WTC11 (cell line): Measurements from ENCODE around the gene C3orf18. TPM values are rescaled to one million over a fixed set of nuclear protein-coding genes. Genes with fewer than 3 reads are reported as not detected.

Source experiments
- ATAC-seq: fragments of 200-7000 bp; cut with Tn5 transposase; 2 replicates; pipeline ENCODE4 v1.10.0; 2021; ENCODE audit warnings: mild to moderate bottlenecking, moderate library complexity
- CTCF ChIA-PET: fragments of 300-600 bp; sonication (Branson Sonifier 250); formaldehyde crosslinking; loops from one replicate; lab custom pipeline; 2021; ENCODE audit warnings: antibody characterized with exemption; lab: Charles Lee
- POLR2A ChIA-PET: fragments of 350-600 bp; sonication (Branson Sonifier 250); formaldehyde crosslinking; loops from one replicate; lab custom pipeline; 2021; ENCODE audit warnings: antibody characterized with exemption; lab: Charles Lee
- DNase-seq: peaks from one replicate; pipeline ENCODE4 v3.0.0; 2021; ENCODE audit warnings: low spot score
- H3K27ac Mint-ChIP-seq: 2 replicates; pipeline ENCODE4 v1.8.0; 2021; ENCODE audit warnings: mixed read lengths
- H3K27me3 Mint-ChIP-seq: 2 replicates; pipeline ENCODE4 v1.8.0; 2021; ENCODE audit warnings: low read depth, mild to moderate bottlenecking, moderate library complexity, mixed read lengths
- H3K36me3 Mint-ChIP-seq: 2 replicates; pipeline ENCODE4 v1.8.0; 2021; ENCODE audit warnings: mixed read lengths
- H3K4me1 Mint-ChIP-seq: 2 replicates; pipeline ENCODE4 v1.8.0; 2022; ENCODE audit warnings: mixed read lengths
- H3K4me3 Mint-ChIP-seq: 2 replicates; pipeline ENCODE4 v1.8.0; 2021; ENCODE audit warnings: mild to moderate bottlenecking, moderate library complexity, mixed read lengths
- H3K9me3 Mint-ChIP-seq: 2 replicates; pipeline ENCODE4 v1.8.0; 2021; ENCODE audit warnings: mixed read lengths
- IRF2 ChIP-seq: sonication (generic); formaldehyde crosslinking; IDR thresholded peaks from 2 replicates; pipeline ENCODE4 v1.8.0; 2022; ENCODE audit warnings: low read depth, missing genetic modification reagents, borderline replicate concordance
- RORB ChIP-seq: fragments of 250-450 bp; sonication (Bioruptor Pico); IDR thresholded peaks from 2 replicates; pipeline ENCODE4 v1.9.0; 2021; ENCODE audit warnings: mild to moderate bottlenecking
- TEAD1 ChIP-seq: sonication (generic); formaldehyde crosslinking; IDR thresholded peaks from 2 replicates; pipeline ENCODE4 v1.8.0; 2022; ENCODE audit warnings: mild to moderate bottlenecking, missing genetic modification reagents
- TP53 ChIP-seq: sonication (generic); formaldehyde crosslinking; IDR thresholded peaks from 2 replicates; pipeline ENCODE4 v1.8.1; 2023; ENCODE audit warnings: mild to moderate bottlenecking, missing genetic modification reagents
- ZBTB21 ChIP-seq: sonication (generic); formaldehyde crosslinking; IDR thresholded peaks from 2 replicates; pipeline ENCODE4 v1.8.1; 2023; ENCODE audit warnings: mild to moderate bottlenecking, missing genetic modification reagents, borderline replicate concordance
- ZNF263 ChIP-seq: sonication (generic); formaldehyde crosslinking; IDR thresholded peaks from 2 replicates; pipeline ENCODE4 v1.8.1; 2022; ENCODE audit warnings: low read depth, mild to moderate bottlenecking, moderate library complexity, missing genetic modification reagents
- ZNF416 ChIP-seq: fragments of 250-450 bp; sonication (Bioruptor Pico); IDR thresholded peaks from 2 replicates; pipeline ENCODE4 v1.9.0; 2021; ENCODE audit warnings: mild to moderate bottlenecking, inconsistent platforms
- ZNF671 ChIP-seq: fragments of 250-450 bp; sonication (Bioruptor Pico); IDR thresholded peaks from 2 replicates; pipeline ENCODE4 v1.8.0; 2021; ENCODE audit warnings: mild to moderate bottlenecking
- total RNA-seq: library from RNA; stranded (reverse); gene quantifications from 3 replicates; pipeline ENCODE4 v1.2.3, GENCODE V29; 2021
- TF ChIP-seq, protein P1 (sequence below): sonication (generic); formaldehyde crosslinking; IDR thresholded peaks from 2 replicates; pipeline ENCODE4 v1.8.0; 2022; ENCODE audit warnings: missing genetic modification reagents
- TF ChIP-seq, protein P2 (sequence below): fragments of 250-450 bp; sonication (Bioruptor Pico); IDR thresholded peaks from 2 replicates; pipeline ENCODE4 v1.9.0; 2021; ENCODE audit warnings: moderate library complexity, mild to moderate bottlenecking, inconsistent platforms, borderline replicate concordance
- TF ChIP-seq, protein P3 (sequence below): sonication (generic); formaldehyde crosslinking; IDR thresholded peaks from 2 replicates; pipeline ENCODE4 v1.8.1; 2023; ENCODE audit warnings: mild to moderate bottlenecking, missing genetic modification reagents
- TF ChIP-seq, protein P4 (sequence below): sonication (generic); formaldehyde crosslinking; IDR thresholded peaks from 2 replicates; pipeline ENCODE4 v1.8.0; 2022; ENCODE audit warnings: mild to moderate bottlenecking, missing genetic modification reagents
- TF ChIP-seq, protein P5 (sequence below): sonication (generic); formaldehyde crosslinking; IDR thresholded peaks from 2 replicates; pipeline ENCODE4 v1.8.0; 2023; ENCODE audit warnings: mild to moderate bottlenecking, missing genetic modification reagents
- TF ChIP-seq, protein P6 (sequence below): sonication (generic); formaldehyde crosslinking; IDR thresholded peaks from 2 replicates; pipeline ENCODE4 v1.8.1; 2023; ENCODE audit warnings: mild to moderate bottlenecking, missing genetic modification reagents

C3orf18 gene
- total RNA-seq, 1 experiment from 2014 or later, result 12.1 TPM

DNA sequence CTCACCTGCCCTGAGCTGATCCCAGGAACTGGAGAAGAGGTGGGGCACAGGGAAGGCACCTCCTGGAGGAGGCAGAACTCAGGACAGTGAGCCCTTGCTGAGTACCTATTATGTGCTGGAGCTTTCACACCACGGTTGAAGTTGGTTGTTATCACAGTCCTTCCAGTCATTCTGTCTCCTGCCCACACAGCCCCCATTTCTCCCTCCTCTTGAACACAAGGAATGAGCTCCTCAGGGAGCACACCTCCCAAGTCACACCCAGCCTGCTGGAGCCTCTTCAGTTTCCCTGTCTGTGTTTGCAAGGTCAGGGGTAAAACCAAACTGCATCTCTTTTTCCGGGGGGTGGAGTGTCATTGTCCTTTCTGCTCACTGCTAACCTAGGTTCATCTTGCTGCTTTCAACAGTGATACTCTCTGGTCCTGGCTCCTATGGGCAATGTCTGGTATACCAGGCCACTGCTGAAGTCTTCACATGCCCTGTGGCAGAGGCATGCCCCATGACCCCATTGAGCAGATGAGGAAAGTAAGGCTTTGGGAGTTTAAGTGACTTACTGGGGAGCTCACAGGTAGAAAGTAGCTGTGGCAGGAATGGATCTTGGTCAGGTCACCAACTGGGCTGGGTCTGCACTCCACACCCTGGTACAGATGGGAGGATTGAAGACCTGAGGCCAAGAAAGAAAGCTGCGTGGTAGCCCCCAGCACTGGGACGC, 30.0 kb downstream of the C3orf18 start (continued):
- TF ChIP-seq, protein P1, sequence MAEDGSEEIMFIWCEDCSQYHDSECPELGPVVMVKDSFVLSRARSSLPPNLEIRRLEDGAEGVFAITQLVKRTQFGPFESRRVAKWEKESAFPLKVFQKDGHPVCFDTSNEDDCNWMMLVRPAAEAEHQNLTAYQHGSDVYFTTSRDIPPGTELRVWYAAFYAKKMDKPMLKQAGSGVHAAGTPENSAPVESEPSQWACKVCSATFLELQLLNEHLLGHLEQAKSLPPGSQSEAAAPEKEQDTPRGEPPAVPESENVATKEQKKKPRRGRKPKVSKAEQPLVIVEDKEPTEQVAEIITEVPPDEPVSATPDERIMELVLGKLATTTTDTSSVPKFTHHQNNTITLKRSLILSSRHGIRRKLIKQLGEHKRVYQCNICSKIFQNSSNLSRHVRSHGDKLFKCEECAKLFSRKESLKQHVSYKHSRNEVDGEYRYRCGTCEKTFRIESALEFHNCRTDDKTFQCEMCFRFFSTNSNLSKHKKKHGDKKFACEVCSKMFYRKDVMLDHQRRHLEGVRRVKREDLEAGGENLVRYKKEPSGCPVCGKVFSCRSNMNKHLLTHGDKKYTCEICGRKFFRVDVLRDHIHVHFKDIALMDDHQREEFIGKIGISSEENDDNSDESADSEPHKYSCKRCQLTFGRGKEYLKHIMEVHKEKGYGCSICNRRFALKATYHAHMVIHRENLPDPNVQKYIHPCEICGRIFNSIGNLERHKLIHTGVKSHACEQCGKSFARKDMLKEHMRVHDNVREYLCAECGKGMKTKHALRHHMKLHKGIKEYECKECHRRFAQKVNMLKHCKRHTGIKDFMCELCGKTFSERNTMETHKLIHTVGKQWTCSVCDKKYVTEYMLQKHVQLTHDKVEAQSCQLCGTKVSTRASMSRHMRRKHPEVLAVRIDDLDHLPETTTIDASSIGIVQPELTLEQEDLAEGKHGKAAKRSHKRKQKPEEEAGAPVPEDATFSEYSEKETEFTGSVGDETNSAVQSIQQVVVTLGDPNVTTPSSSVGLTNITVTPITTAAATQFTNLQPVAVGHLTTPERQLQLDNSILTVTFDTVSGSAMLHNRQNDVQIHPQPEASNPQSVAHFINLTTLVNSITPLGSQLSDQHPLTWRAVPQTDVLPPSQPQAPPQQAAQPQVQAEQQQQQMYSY (CRISPR knock-in tag), result no peak
- TF ChIP-seq, protein P2, sequence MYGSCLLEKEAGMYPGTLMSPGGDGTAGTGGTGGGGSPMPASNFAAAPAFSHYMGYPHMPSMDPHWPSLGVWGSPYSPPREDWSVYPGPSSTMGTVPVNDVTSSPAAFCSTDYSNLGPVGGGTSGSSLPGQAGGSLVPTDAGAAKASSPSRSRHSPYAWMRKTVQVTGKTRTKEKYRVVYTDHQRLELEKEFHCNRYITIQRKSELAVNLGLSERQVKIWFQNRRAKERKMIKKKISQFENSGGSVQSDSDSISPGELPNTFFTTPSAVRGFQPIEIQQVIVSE (CRISPR knock-in tag), result no peak
- TF ChIP-seq ZBTB21 (CRISPR knock-in tag), result no peak

DNA sequence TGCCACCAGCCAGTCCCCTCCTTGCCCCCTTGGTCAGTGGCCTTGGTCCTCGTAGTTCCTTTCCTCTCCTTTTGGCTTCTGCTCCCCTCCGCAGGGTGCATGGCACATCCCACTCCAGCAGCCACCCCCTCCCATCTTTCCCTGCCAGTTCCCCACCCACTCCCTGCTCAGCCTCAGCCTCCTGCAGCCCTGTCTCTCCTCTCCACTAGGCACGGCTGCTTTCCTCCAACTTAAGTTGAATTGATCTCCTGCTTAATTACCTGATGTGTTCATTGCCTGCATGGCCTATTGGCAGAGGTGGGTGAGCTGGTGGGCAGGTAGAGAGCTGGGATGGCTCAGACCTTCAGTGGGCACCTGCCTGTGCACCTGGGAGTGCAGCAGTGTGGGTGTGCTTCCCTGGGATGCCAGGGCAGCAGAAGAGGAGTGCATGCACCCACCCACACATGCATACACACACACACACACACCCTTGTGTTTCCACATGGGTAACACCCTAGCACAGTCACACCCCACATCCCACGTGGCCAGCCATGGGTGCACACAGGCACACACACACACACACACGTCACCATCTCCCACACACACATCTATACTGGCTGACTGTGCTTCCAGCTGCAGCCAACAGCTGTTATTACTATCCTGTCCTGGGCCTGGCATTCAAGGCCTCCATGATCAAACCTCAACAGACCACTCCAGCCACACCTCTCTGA, 30.9 kb downstream of the C3orf18 start:
- no peak overlapping the region for H3K27ac Mint-ChIP-seq
- no peaks in the 10 kb centered on the region for H3K36me3 Mint-ChIP-seq
- no peak overlapping the region for H3K4me3 Mint-ChIP-seq
- H3K9me3 Mint-ChIP-seq, result no peaks in the 10 kb centered on the region
- CTCF ChIA-PET, result interaction anchor here (1.1 kb wide), 1 partner anchor 100 kb away, joined by 4 read pairs; no protein-coding TSS in a partner anchor
- no peak for DNase-seq
- H3K4me1 Mint-ChIP-seq, result peaks cover 33% of the 10 kb centered on the region
- ATAC-seq, result no peak
- H3K27me3 Mint-ChIP-seq, result peaks cover 16% of the 10 kb centered on the region
- no peak for TF ChIP-seq RORB (CRISPR knock-in tag)
- no peak for TF ChIP-seq ZNF671 (CRISPR knock-in tag)
- no peak for TF ChIP-seq TEAD1 (CRISPR knock-in tag)
- TF ChIP-seq ZNF263 (CRISPR knock-in tag), result no peak
- no peak for TF ChIP-seq TP53
- TF ChIP-seq, protein P3, sequence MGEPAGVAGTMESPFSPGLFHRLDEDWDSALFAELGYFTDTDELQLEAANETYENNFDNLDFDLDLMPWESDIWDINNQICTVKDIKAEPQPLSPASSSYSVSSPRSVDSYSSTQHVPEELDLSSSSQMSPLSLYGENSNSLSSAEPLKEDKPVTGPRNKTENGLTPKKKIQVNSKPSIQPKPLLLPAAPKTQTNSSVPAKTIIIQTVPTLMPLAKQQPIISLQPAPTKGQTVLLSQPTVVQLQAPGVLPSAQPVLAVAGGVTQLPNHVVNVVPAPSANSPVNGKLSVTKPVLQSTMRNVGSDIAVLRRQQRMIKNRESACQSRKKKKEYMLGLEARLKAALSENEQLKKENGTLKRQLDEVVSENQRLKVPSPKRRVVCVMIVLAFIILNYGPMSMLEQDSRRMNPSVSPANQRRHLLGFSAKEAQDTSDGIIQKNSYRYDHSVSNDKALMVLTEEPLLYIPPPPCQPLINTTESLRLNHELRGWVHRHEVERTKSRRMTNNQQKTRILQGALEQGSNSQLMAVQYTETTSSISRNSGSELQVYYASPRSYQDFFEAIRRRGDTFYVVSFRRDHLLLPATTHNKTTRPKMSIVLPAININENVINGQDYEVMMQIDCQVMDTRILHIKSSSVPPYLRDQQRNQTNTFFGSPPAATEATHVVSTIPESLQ, result no peak
- TF ChIP-seq IRF2 (CRISPR knock-in tag), result no peak
- TF ChIP-seq, protein P4, sequence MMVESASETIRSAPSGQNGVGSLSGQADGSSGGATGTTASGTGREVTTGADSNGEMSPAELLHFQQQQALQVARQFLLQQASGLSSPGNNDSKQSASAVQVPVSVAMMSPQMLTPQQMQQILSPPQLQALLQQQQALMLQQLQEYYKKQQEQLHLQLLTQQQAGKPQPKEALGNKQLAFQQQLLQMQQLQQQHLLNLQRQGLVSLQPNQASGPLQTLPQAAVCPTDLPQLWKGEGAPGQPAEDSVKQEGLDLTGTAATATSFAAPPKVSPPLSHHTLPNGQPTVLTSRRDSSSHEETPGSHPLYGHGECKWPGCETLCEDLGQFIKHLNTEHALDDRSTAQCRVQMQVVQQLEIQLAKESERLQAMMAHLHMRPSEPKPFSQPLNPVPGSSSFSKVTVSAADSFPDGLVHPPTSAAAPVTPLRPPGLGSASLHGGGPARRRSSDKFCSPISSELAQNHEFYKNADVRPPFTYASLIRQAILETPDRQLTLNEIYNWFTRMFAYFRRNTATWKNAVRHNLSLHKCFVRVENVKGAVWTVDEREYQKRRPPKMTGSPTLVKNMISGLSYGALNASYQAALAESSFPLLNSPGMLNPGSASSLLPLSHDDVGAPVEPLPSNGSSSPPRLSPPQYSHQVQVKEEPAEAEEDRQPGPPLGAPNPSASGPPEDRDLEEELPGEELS (CRISPR knock-in tag), result no peak
- no peak for TF ChIP-seq ZNF416
- TF ChIP-seq, protein P5, sequence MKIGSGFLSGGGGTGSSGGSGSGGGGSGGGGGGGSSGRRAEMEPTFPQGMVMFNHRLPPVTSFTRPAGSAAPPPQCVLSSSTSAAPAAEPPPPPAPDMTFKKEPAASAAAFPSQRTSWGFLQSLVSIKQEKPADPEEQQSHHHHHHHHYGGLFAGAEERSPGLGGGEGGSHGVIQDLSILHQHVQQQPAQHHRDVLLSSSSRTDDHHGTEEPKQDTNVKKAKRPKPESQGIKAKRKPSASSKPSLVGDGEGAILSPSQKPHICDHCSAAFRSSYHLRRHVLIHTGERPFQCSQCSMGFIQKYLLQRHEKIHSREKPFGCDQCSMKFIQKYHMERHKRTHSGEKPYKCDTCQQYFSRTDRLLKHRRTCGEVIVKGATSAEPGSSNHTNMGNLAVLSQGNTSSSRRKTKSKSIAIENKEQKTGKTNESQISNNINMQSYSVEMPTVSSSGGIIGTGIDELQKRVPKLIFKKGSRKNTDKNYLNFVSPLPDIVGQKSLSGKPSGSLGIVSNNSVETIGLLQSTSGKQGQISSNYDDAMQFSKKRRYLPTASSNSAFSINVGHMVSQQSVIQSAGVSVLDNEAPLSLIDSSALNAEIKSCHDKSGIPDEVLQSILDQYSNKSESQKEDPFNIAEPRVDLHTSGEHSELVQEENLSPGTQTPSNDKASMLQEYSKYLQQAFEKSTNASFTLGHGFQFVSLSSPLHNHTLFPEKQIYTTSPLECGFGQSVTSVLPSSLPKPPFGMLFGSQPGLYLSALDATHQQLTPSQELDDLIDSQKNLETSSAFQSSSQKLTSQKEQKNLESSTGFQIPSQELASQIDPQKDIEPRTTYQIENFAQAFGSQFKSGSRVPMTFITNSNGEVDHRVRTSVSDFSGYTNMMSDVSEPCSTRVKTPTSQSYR, result no peak
- TF ChIP-seq, protein P6, sequence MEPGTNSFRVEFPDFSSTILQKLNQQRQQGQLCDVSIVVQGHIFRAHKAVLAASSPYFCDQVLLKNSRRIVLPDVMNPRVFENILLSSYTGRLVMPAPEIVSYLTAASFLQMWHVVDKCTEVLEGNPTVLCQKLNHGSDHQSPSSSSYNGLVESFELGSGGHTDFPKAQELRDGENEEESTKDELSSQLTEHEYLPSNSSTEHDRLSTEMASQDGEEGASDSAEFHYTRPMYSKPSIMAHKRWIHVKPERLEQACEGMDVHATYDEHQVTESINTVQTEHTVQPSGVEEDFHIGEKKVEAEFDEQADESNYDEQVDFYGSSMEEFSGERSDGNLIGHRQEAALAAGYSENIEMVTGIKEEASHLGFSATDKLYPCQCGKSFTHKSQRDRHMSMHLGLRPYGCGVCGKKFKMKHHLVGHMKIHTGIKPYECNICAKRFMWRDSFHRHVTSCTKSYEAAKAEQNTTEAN, result no peak
- POLR2A ChIA-PET, result no interaction called here
